Mesenchymal stem cell (in vitro differentiated cells and primary cell): Measurements from ENCODE around the gene BORCS5.

Experiments
- DNase-seq: peaks from one replicate; pipeline ENCODE4 v3.0.0-alpha.2; 2013
- H2AFZ ChIP-seq: one replicate; pipeline ENCODE4 v1.6.1; 2013; ENCODE audit warnings: low read depth, mild to moderate bottlenecking, control low read depth, inconsistent platforms, low read length, moderate library complexity
- H2AK5ac ChIP-seq: 2 replicates; pipeline ENCODE4 v1.6.1; 2013; ENCODE audit warnings: low read length, moderate library complexity, mild to moderate bottlenecking, inconsistent platforms; ENCODE audit not compliant: severe bottlenecking
- H2BK120ac ChIP-seq: one replicate; pipeline ENCODE4 v1.6.1; 2013; ENCODE audit warnings: low read depth, mild to moderate bottlenecking, inconsistent platforms, low read length, moderate library complexity
- H2BK12ac ChIP-seq, 2 experiments: one replicate each; pipeline ENCODE4 v1.6.1; 2013; ENCODE audit warnings: inconsistent platforms in 2 of 2, low read length in 2 of 2, mild to moderate bottlenecking in 2 of 2, moderate library complexity in 2 of 2, control low read depth in 1 of 2
- H2BK15ac ChIP-seq: one replicate; pipeline ENCODE4 v1.6.1; 2013; ENCODE audit warnings: mild to moderate bottlenecking, low read depth, inconsistent platforms; ENCODE audit not compliant: poor library complexity, severe bottlenecking
- H2BK5ac ChIP-seq: 2 replicates; pipeline ENCODE4 v1.6.1; 2013; ENCODE audit warnings: low read depth, mild to moderate bottlenecking, low read length, control low read depth, inconsistent platforms; ENCODE audit not compliant: poor library complexity, severe bottlenecking
- H3K14ac ChIP-seq, 2 experiments: one replicate each; pipeline ENCODE4 v1.6.1; 2013; ENCODE audit warnings: inconsistent platforms in 2 of 2, low read length in 2 of 2, control low read depth in 1 of 2, mild to moderate bottlenecking in 1 of 2, moderate library complexity in 1 of 2
- H3K18ac ChIP-seq, 2 experiments: one replicate each; pipeline ENCODE4 v1.6.1; 2013; ENCODE audit warnings: inconsistent platforms in 2 of 2, low read length in 2 of 2, control low read depth in 1 of 2, low read depth in 1 of 2, mild to moderate bottlenecking in 1 of 2
- H3K23ac ChIP-seq, 2 experiments: one replicate each; pipeline ENCODE4 v1.6.1; 2013; ENCODE audit warnings: inconsistent platforms in 2 of 2, low read length in 2 of 2, mild to moderate bottlenecking in 2 of 2, moderate library complexity in 2 of 2, control low read depth in 1 of 2
- H3K27ac ChIP-seq: 2 replicates; pipeline ENCODE4 v1.5.1; 2013; ENCODE audit warnings: mild to moderate bottlenecking, moderate library complexity, low read length, control low read depth, inconsistent platforms; ENCODE audit not compliant: poor library complexity, severe bottlenecking
- H3K27me3 ChIP-seq, 2 experiments: 2 replicates each; pipeline versions ENCODE4 v1.6.1 to v1.7.0; 2013; ENCODE audit warnings: low read length in 2 of 2, mild to moderate bottlenecking in 2 of 2, moderate library complexity in 2 of 2, control low read depth in 1 of 2, inconsistent platforms in 1 of 2; ENCODE audit not compliant: control insufficient read depth in 1 of 2, insufficient read depth in 1 of 2
- H3K36me3 ChIP-seq, 2 experiments: 2 replicates each; pipeline versions ENCODE4 v1.6.1 to v1.7.0; 2013; ENCODE audit warnings: low read length in 2 of 2, control low read depth in 1 of 2, inconsistent platforms in 1 of 2, low read depth in 1 of 2, mild to moderate bottlenecking in 1 of 2; ENCODE audit not compliant: insufficient read depth in 2 of 2, control insufficient read depth in 1 of 2
- H3K4ac ChIP-seq, 2 experiments: one replicate each; pipeline ENCODE4 v1.6.1; 2013; ENCODE audit warnings: inconsistent platforms in 2 of 2, low read length in 2 of 2, mild to moderate bottlenecking in 2 of 2, moderate library complexity in 2 of 2, control low read depth in 1 of 2, low read depth in 1 of 2
- H3K4me1 ChIP-seq: 2 replicates; pipeline ENCODE4 v1.6.1; 2013; ENCODE audit warnings: low read depth, low read length, control low read depth; ENCODE audit not compliant: control insufficient read depth, insufficient read depth
- H3K4me2 ChIP-seq: 2 replicates; pipeline ENCODE4 v1.6.1; 2013; ENCODE audit warnings: low read length, mild to moderate bottlenecking, inconsistent platforms; ENCODE audit not compliant: poor library complexity, severe bottlenecking
- H3K4me3 ChIP-seq, 2 experiments: 2 replicates each; pipeline versions ENCODE4 v1.5.1 to v1.7.0; 2013; ENCODE audit warnings: low read length in 2 of 2, mild to moderate bottlenecking in 2 of 2, control low read depth in 1 of 2, low read depth in 1 of 2; ENCODE audit not compliant: insufficient read depth in 1 of 2
- H3K79me1 ChIP-seq: replicated peaks from 2 replicates; pipeline ENCODE4 v1.6.1; 2013; ENCODE audit warnings: mild to moderate bottlenecking, control low read depth, low read length, inconsistent platforms; ENCODE audit not compliant: poor library complexity, severe bottlenecking
- H3K9ac ChIP-seq: 2 replicates; pipeline ENCODE4 v1.7.0; 2013; ENCODE audit warnings: mild to moderate bottlenecking, low read length, moderate library complexity
- H3K9me3 ChIP-seq: 2 replicates; pipeline ENCODE4 v1.7.0; 2013; ENCODE audit warnings: mild to moderate bottlenecking, low read length; ENCODE audit not compliant: control insufficient read depth
- H4K8ac ChIP-seq: one replicate; pipeline ENCODE4 v1.6.1; 2013; ENCODE audit warnings: inconsistent platforms, mild to moderate bottlenecking, low read length, moderate library complexity
- H4K91ac ChIP-seq: one replicate; pipeline ENCODE4 v1.6.1; 2013; ENCODE audit warnings: mild to moderate bottlenecking, low read length, inconsistent platforms
- WGBS: methylation state at CpG from one replicate; pipeline ENCODE4 v1.1.7; 2013; ENCODE audit warnings: mixed read lengths; 5-methylcytosine and 5-hydroxymethylcytosine counted together

Gene BORCS5

DNA sequence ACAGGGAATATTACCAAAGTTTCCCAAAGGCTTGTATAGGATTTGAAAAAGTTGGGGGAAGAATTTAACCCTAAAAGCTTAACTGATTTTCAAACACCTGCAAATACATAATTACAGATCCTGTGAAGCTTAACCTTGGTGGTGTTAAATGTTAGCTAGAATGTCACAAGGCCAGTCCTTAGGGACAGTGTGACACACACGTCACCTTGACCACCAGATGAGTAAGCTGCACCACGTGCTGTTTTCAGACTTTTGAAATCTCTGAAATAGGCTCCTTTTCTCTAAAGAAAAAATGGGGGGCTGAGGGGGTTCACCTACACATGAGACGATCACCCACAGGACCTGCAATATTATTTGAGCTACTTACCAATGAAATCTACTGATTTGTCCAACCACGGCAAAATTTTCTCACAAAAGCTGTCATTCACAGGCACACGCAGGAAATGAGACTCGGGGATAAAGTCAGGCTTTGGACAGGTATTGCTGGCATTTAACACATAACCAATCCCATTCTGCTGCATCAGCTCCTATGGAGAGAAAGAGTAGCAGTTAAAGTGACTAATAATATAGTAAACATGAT is 129.9 kb downstream of the BORCS5 start:
- H2BK12ac ChIP-seq: no peak overlapping the region
- H2BK15ac ChIP-seq: no peak overlapping the region
- no peak overlapping the region for H3K4me2 ChIP-seq
- peaks cover 11% of the 10 kb centered on the region for H3K79me1 ChIP-seq
- H3K18ac ChIP-seq: no peak overlapping the region
- H3K36me3 ChIP-seq: peaks cover 11 to 24% of the 10 kb centered on the region in 2 experiments
- H3K14ac ChIP-seq: no peak overlapping the region
- no peak overlapping the region for H3K4me3 ChIP-seq
- DNase-seq: no peak
- H3K27ac ChIP-seq: no peak overlapping the region
- H4K8ac ChIP-seq: no peak overlapping the region
- no peak overlapping the region for H4K91ac ChIP-seq
- WGBS: 99% methylated on average over 5 of the region's 6 CpGs
- no peak overlapping the region for H3K4ac ChIP-seq
- no peaks in the 10 kb centered on the region for H3K9me3 ChIP-seq
- no peaks in the 10 kb centered on the region for H3K27me3 ChIP-seq
- no peak overlapping the region for H2BK5ac ChIP-seq
- H2AFZ ChIP-seq: no peak overlapping the region
- H2AK5ac ChIP-seq: no peak overlapping the region
- H3K4me1 ChIP-seq: no peaks in the 10 kb centered on the region
- no peak overlapping the region for H2BK120ac ChIP-seq
- no peak overlapping the region for H3K9ac ChIP-seq
- H3K23ac ChIP-seq: no peak overlapping the region

DNA sequence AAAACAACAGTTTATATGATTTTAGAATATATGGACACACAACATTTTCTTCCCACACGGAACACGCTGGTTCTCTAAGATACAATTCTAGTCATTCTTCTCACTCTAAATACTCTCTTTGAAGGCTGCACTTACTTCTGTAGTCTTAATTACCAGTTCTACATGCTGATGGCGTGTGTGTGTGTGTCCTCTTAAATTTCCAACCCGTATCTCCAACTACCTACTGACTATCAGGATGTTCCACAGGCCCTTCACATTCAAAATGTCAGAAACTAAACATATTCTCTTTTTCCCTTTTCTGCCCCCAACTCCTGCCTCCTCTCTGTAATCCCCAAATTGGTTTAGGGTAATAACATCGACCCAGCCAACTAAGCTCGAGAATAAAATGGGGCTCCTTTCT is 130.6 kb downstream of the BORCS5 start:
- 97% methylated on average over 6 of the region's 6 CpGs for WGBS
- Histone ChIP-seq H3K14ac (no peak overlapping the region), H3K23ac (no peak overlapping the region), H2AFZ (no peak overlapping the region), H4K8ac (no peak overlapping the region), H2BK15ac (no peak overlapping the region), H2BK5ac (no peak overlapping the region), H3K4ac (no peak overlapping the region), H3K36me3 (peaks cover 10 to 18% of the 10 kb centered on the region in 2 experiments), H3K27ac (no peak overlapping the region), H4K91ac (no peak overlapping the region), H3K27me3 (no peaks in the 10 kb centered on the region), H3K4me1 (no peaks in the 10 kb centered on the region), H3K4me2 (no peak overlapping the region), H3K9ac (no peak overlapping the region), H3K4me3 (no peak overlapping the region), H2BK12ac (no peak overlapping the region), H3K9me3 (no peaks in the 10 kb centered on the region), H3K18ac (no peak overlapping the region), H3K79me1 (peaks cover 11% of the 10 kb centered on the region), H2BK120ac (no peak overlapping the region), H2AK5ac (peak overlapping the region; percentile 59)
- no peak for DNase-seq

DNA sequence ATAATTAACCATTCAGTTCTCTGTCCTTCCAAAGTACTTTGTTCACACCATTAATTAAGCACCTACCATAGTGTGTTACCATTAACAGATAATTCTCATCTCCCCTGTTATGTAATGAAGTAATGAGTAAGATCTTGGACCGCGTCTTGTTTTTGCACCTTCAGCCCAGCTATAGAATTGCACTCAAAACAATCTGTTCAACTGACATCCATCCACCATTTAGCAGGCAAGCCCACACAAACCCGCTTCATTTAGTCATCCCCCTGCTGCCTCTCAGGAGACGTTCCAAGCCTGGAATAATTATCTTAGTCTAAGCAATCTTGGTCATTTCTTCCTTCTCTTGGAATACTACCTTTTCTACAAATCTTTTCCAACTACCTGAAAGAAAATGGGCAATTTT is 131.4 kb downstream of the BORCS5 start:
- 98% methylated on average over 4 of the region's 4 CpGs for WGBS

DNA sequence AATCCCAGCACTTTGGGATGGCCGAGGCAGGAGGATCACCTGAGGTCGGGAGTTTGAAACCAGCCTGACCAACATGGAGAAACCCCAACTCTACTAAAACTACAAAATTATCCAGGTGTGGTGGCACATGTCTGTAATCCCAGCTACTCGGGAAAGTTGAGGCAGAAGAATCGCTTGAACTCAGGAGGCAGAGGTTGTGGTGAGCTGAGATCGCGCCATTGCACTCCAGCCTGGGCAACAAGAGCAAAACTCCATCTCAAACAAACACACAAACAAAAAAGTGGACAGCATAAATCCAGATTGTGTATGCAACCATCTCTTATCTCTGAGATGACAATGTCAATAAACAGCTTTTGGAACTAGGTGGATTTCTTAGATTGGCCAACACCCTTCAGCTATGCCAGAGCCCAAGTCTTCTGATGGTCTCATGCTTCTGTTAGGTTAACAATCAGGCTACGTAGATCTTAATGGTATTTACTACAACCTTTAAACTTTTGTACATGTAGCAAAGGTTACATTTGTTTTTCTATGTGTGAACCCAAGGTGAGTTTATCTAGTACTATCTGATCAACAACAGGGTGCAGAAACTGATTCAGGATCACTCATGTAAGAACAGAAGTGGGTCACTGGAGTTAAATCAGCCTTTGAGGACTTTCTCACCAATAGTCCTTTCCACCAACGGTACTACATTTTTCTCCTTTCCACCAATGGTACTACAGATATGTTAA is 132.1 kb downstream of the BORCS5 start:
- no peak overlapping the region for H3K27ac ChIP-seq
- H2BK5ac ChIP-seq: no peak overlapping the region
- peaks cover 6 to 18% of the 10 kb centered on the region in 2 experiments for H3K36me3 ChIP-seq
- H3K18ac ChIP-seq: no peak overlapping the region
- H3K4me2 ChIP-seq: no peak overlapping the region
- H3K9me3 ChIP-seq: no peaks in the 10 kb centered on the region
- H3K14ac ChIP-seq: no peak overlapping the region
- no peak overlapping the region for H2BK15ac ChIP-seq
- H3K4me1 ChIP-seq: no peaks in the 10 kb centered on the region
- H2AFZ ChIP-seq: no peak overlapping the region
- H4K91ac ChIP-seq: no peak overlapping the region
- H2BK12ac ChIP-seq: no peak overlapping the region
- no peak for DNase-seq
- peaks cover 14% of the 10 kb centered on the region for H3K79me1 ChIP-seq
- no peak overlapping the region for H3K23ac ChIP-seq
- no peak overlapping the region for H3K4me3 ChIP-seq
- no peak overlapping the region for H2BK120ac ChIP-seq
- H4K8ac ChIP-seq: no peak overlapping the region
- no peaks in the 10 kb centered on the region for H3K27me3 ChIP-seq
- no peak overlapping the region for H3K4ac ChIP-seq
- 99% methylated on average over 4 of the region's 8 CpGs for WGBS
- H3K9ac ChIP-seq: no peak overlapping the region
- no peak overlapping the region for H2AK5ac ChIP-seq

More for the DNA sequence above, 131.4 kb downstream of the BORCS5 start:
- Histone ChIP-seq H3K27ac (no peak overlapping the region), H2BK120ac (no peak overlapping the region), H2AK5ac (no peak overlapping the region), H3K14ac (no peak overlapping the region), H2BK12ac (no peak overlapping the region), H3K4me3 (no peak overlapping the region), H3K9me3 (no peaks in the 10 kb centered on the region), H3K79me1 (peaks cover 13% of the 10 kb centered on the region), H3K4ac (no peak overlapping the region), H3K27me3 (no peaks in the 10 kb centered on the region), H2BK5ac (no peak overlapping the region), H3K36me3 (peaks cover 6 to 18% of the 10 kb centered on the region in 2 experiments), H4K91ac (no peak overlapping the region), H2AFZ (no peak overlapping the region), H3K9ac (no peak overlapping the region), H3K4me1 (no peaks in the 10 kb centered on the region), H4K8ac (no peak overlapping the region), H3K18ac (no peak overlapping the region), H3K4me2 (no peak overlapping the region), H3K23ac (no peak overlapping the region), H2BK15ac (no peak overlapping the region)
- DNase-seq: no peak
